Measurements from ENCODE around the gene CALD1. TPM values are rescaled to one million over a fixed set of nuclear protein-coding genes. Genes with fewer than 3 reads are reported as not detected.

CALD1 gene
- total RNA-seq, 1 donor from 2014 or later = 71.8 TPM

- Mint-ChIP-seq H3K36me3 (ENCODE audit: low read depth) (no peaks in the 10 kb centered on the region), H3K27ac (ENCODE audit: unreplicated experiment) (no peak overlapping the region), H3K27me3 (ENCODE audit: low read depth) (no peaks in the 10 kb centered on the region), H3K4me1 (peaks cover 3% of the 10 kb centered on the region), H3K4me3 (no peak overlapping the region), H3K9me3 (no peaks in the 10 kb centered on the region)
- TF ChIP-seq CTCF (conservative IDR thresholded peaks at IDR 0.05) = no peak
- DNase-seq (ENCODE audit: low read depth, low spot score) = no peak
Observed at GRCh38 chr7:134827889-134828288, 48.5 kb downstream of the CALD1 start.

GRCh38 chr7:134828361-134828760 is 48.9 kb downstream of the CALD1 start:
- Mint-ChIP-seq H3K36me3 (ENCODE audit: low read depth) (no peaks in the 10 kb centered on the region), H3K27ac (ENCODE audit: unreplicated experiment) (no peak overlapping the region), H3K9me3 (no peaks in the 10 kb centered on the region), H3K27me3 (ENCODE audit: low read depth) (no peaks in the 10 kb centered on the region), H3K4me1 (peaks cover 3% of the 10 kb centered on the region), H3K4me3 (no peak overlapping the region)
- DNase-seq (ENCODE audit: low read depth, low spot score) = no peak
- no peak for TF ChIP-seq CTCF (conservative IDR thresholded peaks at IDR 0.05)

GRCh38 chr7:134829380-134829986 is 50.0 kb downstream of the CALD1 start:
- TF ChIP-seq CTCF (conservative IDR thresholded peaks at IDR 0.05) = no peak
- Mint-ChIP-seq H3K4me1 (peaks cover under 1% of the 10 kb centered on the region), H3K4me3 (no peak overlapping the region), H3K27ac (ENCODE audit: unreplicated experiment) (no peak overlapping the region), H3K27me3 (ENCODE audit: low read depth) (no peaks in the 10 kb centered on the region), H3K36me3 (ENCODE audit: low read depth) (no peaks in the 10 kb centered on the region), H3K9me3 (no peaks in the 10 kb centered on the region)
- DNase-seq (ENCODE audit: low read depth, low spot score) = no peak

GRCh38 chr7:134831862-134832261 is 52.4 kb downstream of the CALD1 start:
- H3K4me3 Mint-ChIP-seq = no peak overlapping the region
- no peaks in the 10 kb centered on the region for H3K36me3 Mint-ChIP-seq (ENCODE audit: low read depth)
- H3K27me3 Mint-ChIP-seq (ENCODE audit: low read depth) = no peaks in the 10 kb centered on the region
- no peaks in the 10 kb centered on the region for H3K4me1 Mint-ChIP-seq
- no peaks in the 10 kb centered on the region for H3K9me3 Mint-ChIP-seq
- H3K27ac Mint-ChIP-seq (ENCODE audit: unreplicated experiment) = no peak overlapping the region
- no peak for DNase-seq (ENCODE audit: low read depth, low spot score)
- TF ChIP-seq CTCF (conservative IDR thresholded peaks at IDR 0.05) = no peak

GRCh38 chr7:134832367-134832766 is 52.9 kb downstream of the CALD1 start:
- no peak for TF ChIP-seq CTCF (conservative IDR thresholded peaks at IDR 0.05)
- H3K27ac Mint-ChIP-seq (ENCODE audit: unreplicated experiment) = no peak overlapping the region
- H3K4me3 Mint-ChIP-seq = no peak overlapping the region
- H3K27me3 Mint-ChIP-seq (ENCODE audit: low read depth) = no peaks in the 10 kb centered on the region
- H3K36me3 Mint-ChIP-seq (ENCODE audit: low read depth) = no peaks in the 10 kb centered on the region
- H3K9me3 Mint-ChIP-seq = no peaks in the 10 kb centered on the region
- H3K4me1 Mint-ChIP-seq = no peaks in the 10 kb centered on the region
- DNase-seq (ENCODE audit: low read depth, low spot score) = no peak
